Endothelial cell of umbilical vein (primary cell): ENCODE measurements around the gene NTF4. TPM values are rescaled to one million over a fixed set of nuclear protein-coding genes. Genes with fewer than 3 reads are reported as not detected.

Experiments
- BruUV-seq: library from RNA; stranded (reverse); fragments of 400-500 nt; replicated peaks from 2 replicates; lab custom pipeline; 2021; lab: Mats Ljungman, UMichigan
- CTCF ChIA-PET: fragments of 300-600, 350-600 bp; sonication (Branson Sonifier 250); formaldehyde crosslinking; loops from one replicate; lab custom pipeline; 2021; ENCODE audit warnings: antibody characterized with exemption, inconsistent platforms; lab: Charles Lee
- POLR2A ChIA-PET: fragments of 300-600, 350-600 bp; sonication (Branson Sonifier 250); formaldehyde crosslinking; loops from one replicate; lab custom pipeline; 2021; ENCODE audit warnings: antibody characterized with exemption, inconsistent platforms; lab: Charles Lee
- DNase-seq: peaks from one replicate; pipeline ENCODE4 v3.0.0-alpha.2; 2011; ENCODE audit warnings: low read depth, low spot score
- FAIRE-seq: peaks from 2 replicates; lab custom pipeline; 2011; peaks lifted over from hg19 to GRCh38; lab: Jason Lieb, UNC
- H2AFZ ChIP-seq: 2 replicates; pipeline ENCODE4 v1.6.0; 2012; ENCODE audit warnings: low read depth, low read length, control low read depth, inconsistent platforms
- H3K27ac ChIP-seq: 2 replicates; pipeline ENCODE4 v1.5.1; 2011; ENCODE audit warnings: low read depth, mild to moderate bottlenecking, control low read depth, low read length, moderate library complexity; ENCODE audit not compliant: insufficient read depth
- H3K27me3 ChIP-seq, 2 experiments: 2 replicates each; pipeline versions ENCODE4 v1.6.0 to v1.6.1; 2011; ENCODE audit warnings: low read length in 2 of 2, mixed read lengths in 1 of 2; ENCODE audit not compliant: control insufficient read depth in 2 of 2, insufficient read depth in 2 of 2
- H3K36me3 ChIP-seq, 2 experiments: 2 replicates in 1 of 2; 3 replicates in 1 of 2; pipeline ENCODE4 v1.5.1; 2011; ENCODE audit warnings: low read length in 2 of 2, mild to moderate bottlenecking in 1 of 2, moderate library complexity in 1 of 2; ENCODE audit not compliant: control insufficient read depth in 2 of 2, insufficient read depth in 2 of 2; ENCODE audit errors: extremely low read depth in 1 of 2
- H3K4me1 ChIP-seq: 3 replicates; pipeline ENCODE4 v1.5.1; 2011; ENCODE audit warnings: mild to moderate bottlenecking, low read length; ENCODE audit not compliant: control insufficient read depth, insufficient read depth; ENCODE audit errors: extremely low read depth
- H3K4me2 ChIP-seq: 2 replicates; pipeline ENCODE4 v1.6.1; 2011; ENCODE audit warnings: low read length, control low read depth, mixed read lengths; ENCODE audit not compliant: insufficient read depth
- H3K4me3 ChIP-seq, 3 experiments: fragments of 200-600 bp in 1 of 3; sonication (generic), shearing (Covaris generic) in 1 of 3; replicated peaks in 1 of 3; 2 replicates each; pipeline ENCODE4 v1.5.1; 2011 to 2016; ENCODE audit warnings: control low read depth in 3 of 3, low read length in 3 of 3, mild to moderate bottlenecking in 2 of 3, inconsistent platforms in 1 of 3, low read depth in 1 of 3, moderate library complexity in 1 of 3; ENCODE audit not compliant: insufficient read depth in 1 of 3
- H3K79me2 ChIP-seq: 2 replicates; pipeline ENCODE4 v1.6.0; 2012; ENCODE audit warnings: low read length, inconsistent platforms; ENCODE audit not compliant: control insufficient read depth, insufficient read depth
- H3K9ac ChIP-seq: replicated peaks from 2 replicates; pipeline ENCODE3; 2011; ENCODE audit warnings: low read length, control low read depth; ENCODE audit not compliant: insufficient read depth; ENCODE audit errors: extremely low read depth
- H3K9me1 ChIP-seq: replicated peaks from 3 replicates; pipeline ENCODE4 v1.6.0; 2011; ENCODE audit warnings: mild to moderate bottlenecking, low read length; ENCODE audit not compliant: control insufficient read depth, insufficient read depth; ENCODE audit errors: extremely low read depth
- H3K9me3 ChIP-seq: replicated peaks from 2 replicates; pipeline ENCODE4 v1.5.1; 2012; ENCODE audit warnings: low read length, inconsistent platforms; ENCODE audit not compliant: control insufficient read depth, insufficient read depth
- H4K20me1 ChIP-seq: replicated peaks from 2 replicates; pipeline ENCODE3; 2011; ENCODE audit warnings: mild to moderate bottlenecking, low read length; ENCODE audit not compliant: control insufficient read depth, insufficient read depth; ENCODE audit errors: extremely low read depth
- CTCF ChIP-seq, 2 donors: IDR thresholded peaks; 1 replicate in 1 of 2; 2 replicates in 1 of 2; pipeline ENCODE4 v1.5.1; 2011; ENCODE audit warnings: low read length in 2 of 2, mild to moderate bottlenecking in 2 of 2, moderate library complexity in 2 of 2, control low read depth in 1 of 2, inconsistent platforms in 1 of 2, low read depth in 1 of 2; ENCODE audit not compliant: insufficient read depth in 1 of 2; ENCODE audit errors: extremely low read depth in 1 of 2
- EZH2 ChIP-seq: IDR thresholded peaks from 2 replicates; pipeline ENCODE4 v1.6.1; 2012; ENCODE audit warnings: borderline replicate concordance, low read depth, mild to moderate bottlenecking, moderate library complexity, low read length, inconsistent platforms; ENCODE audit not compliant: severe bottlenecking
- FOS ChIP-seq: IDR thresholded peaks from 2 replicates; pipeline ENCODE4 v1.6.1; 2011; ENCODE audit warnings: mild to moderate bottlenecking, low read length, moderate library complexity, borderline replicate concordance; ENCODE audit not compliant: insufficient read depth
- GATA2 ChIP-seq: IDR thresholded peaks from 2 replicates; pipeline ENCODE4 v1.7.0; 2011; ENCODE audit warnings: low read depth, mild to moderate bottlenecking, moderate library complexity, mixed read lengths, low read length; ENCODE audit not compliant: insufficient read length, insufficient read depth
- JUN ChIP-seq: IDR thresholded peaks from 2 replicates; pipeline ENCODE4 v1.6.1; 2011; ENCODE audit warnings: borderline replicate concordance, low read depth; ENCODE audit not compliant: insufficient read length, insufficient read depth
- MYC ChIP-seq: IDR thresholded peaks from one replicate; pipeline ENCODE4 v1.6.1; 2011; ENCODE audit warnings: mild to moderate bottlenecking, low read depth, low read length
- POLR2A ChIP-seq: IDR thresholded peaks from 2 replicates; pipeline ENCODE4 v1.6.1; 2012; ENCODE audit warnings: low read depth, mild to moderate bottlenecking, control low read depth, low read length
- POLR2AphosphoS5 ChIP-seq: IDR thresholded peaks from 2 replicates; pipeline ENCODE4 v1.6.1; 2012; ENCODE audit warnings: low read depth, mild to moderate bottlenecking, control low read depth, low read length, moderate library complexity; ENCODE audit not compliant: insufficient read depth
- dilution Hi-C: fragments of 300-500 bp; cut with MboI; formaldehyde crosslinking; loops from one replicate; pipeline ENCODE4 v1.15.0; 2019; ENCODE audit warnings: low sequenced_read_pairs; ENCODE audit not compliant: extremely low pct_ligation_motif_present
- intact Hi-C: fragments of 100-400 bp; cut with micrococcal nuclease; formaldehyde crosslinking; loops from one replicate; pipeline ENCODE4 v1.10.0; 2022
- polyA plus RNA-seq, 4 experiments: library from polyadenylated mRNA; depleted of rRNA in 3 of 4; stranded (reverse) in 3 of 4; unstranded in 1 of 4; fragments of >200 nt; gene quantifications; 2 replicates each; pipeline versions ENCODE4 v1.2.1 to v1.2.3, GENCODE V29; 2011 to 2012; ENCODE audit warnings: missing spikeins in 1 of 4
- total RNA-seq: library from RNA; stranded (reverse); gene quantifications from 2 replicates; pipeline ENCODE4 v1.2.3, GENCODE V29; 2021
- TF ChIP-seq, protein P1 (sequence below): IDR thresholded peaks from 2 replicates; pipeline ENCODE4 v1.6.1; 2011; ENCODE audit not compliant: insufficient read depth, insufficient read length

NTF4 gene
- total and polyA plus RNA-seq, 2 donors (not counting 3 experiments of a cell fraction or from before 2014, with no cell fraction given) = not detected

DNA sequence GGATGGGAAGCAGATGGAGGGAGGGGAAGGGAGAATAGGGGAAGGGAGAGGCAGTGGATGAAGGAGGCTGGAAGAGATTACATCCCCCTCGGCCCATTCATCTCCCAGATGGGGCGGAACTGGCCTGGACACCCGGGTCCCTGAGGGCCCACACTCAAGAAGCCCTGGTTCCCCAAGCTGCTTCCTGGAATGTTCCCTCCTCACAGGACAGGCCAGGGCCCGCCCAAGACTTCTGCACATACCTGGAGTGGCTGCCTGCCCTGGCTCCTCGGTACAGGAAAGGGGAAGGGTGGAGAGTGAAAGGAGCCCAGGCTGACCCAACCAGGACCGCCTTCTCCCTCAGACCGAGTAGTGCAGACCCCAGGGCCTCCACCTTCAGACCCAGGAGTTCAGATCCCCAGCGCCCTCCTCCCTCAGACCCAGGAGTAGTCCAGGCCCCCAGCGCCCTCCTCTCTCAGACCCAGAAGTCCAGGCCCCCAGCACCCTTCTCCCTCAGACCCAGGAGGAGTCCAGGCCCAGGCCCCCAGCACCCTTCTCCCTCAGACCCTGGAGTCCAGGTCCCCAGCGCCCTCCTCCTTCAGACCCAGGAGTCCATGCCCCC lies 489 bp downstream of the NTF4 start:
- no peak overlapping the region for H2AFZ ChIP-seq
- no peak overlapping the region for H3K9ac ChIP-seq
- dilution Hi-C loops = no loop called here
- no peak overlapping the region for H3K4me2 ChIP-seq
- H3K27me3 ChIP-seq = peaks cover 30 to 38% of the 10 kb centered on the region in 2 experiments
- no peak overlapping the region for H3K27ac ChIP-seq
- TF ChIP-seq JUN = no peak
- TF ChIP-seq CTCF (IDR thresholded peaks at IDR 0.05; ENCODE audit: extremely low read depth in 1 of 2, insufficient read depth in 1 of 2, low read depth in 1 of 2, low read length in 2 of 2) = no peak
- TF ChIP-seq POLR2AphosphoS5 = no peak
- intact Hi-C loops = no loop called here
- CTCF ChIA-PET = interaction anchor here (0.6 to 1.9 kb wide), 3 partner anchors 10 to 64 kb away, joined by 3 to 6 read pairs (median 5); no protein-coding TSS in a partner anchor
- H4K20me1 ChIP-seq = no peaks in the 10 kb centered on the region
- no TSS peak for BruUV-seq
- no peak for FAIRE-seq
- H3K79me2 ChIP-seq = no peaks in the 10 kb centered on the region
- POLR2A ChIA-PET = no interaction called here
- no peaks in the 10 kb centered on the region for H3K36me3 ChIP-seq
- no peaks in the 10 kb centered on the region for H3K9me1 ChIP-seq
- H3K9me3 ChIP-seq = no peaks in the 10 kb centered on the region
- no peak overlapping the region for H3K4me3 ChIP-seq
- no peak for DNase-seq
- no peaks in the 10 kb centered on the region for H3K4me1 ChIP-seq

DNA sequence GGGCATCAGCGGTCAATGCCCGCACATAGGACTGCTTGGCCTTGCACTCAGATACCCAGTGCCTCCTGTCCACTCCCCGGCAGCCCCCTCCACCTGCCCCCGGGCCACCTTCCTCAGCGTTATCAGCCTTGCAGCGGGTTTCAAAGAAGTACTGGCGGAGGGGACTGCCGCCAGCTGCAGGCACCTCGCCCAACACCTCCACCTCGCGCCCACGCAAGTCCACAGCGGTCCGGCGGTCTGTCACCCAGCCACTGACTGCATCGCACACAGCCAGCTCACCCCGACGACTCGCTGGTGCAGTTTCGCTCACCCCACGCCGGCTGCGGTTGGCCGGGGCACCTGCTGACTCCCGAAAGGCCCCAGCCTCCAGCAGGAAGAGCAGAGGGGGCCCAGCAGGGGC lies 3.2 kb downstream of the NTF4 start:
- peaks cover 20 to 21% of the 10 kb centered on the region in 2 experiments for H3K27me3 ChIP-seq
- dilution Hi-C loops = no loop called here
- H3K4me2 ChIP-seq = no peak overlapping the region
- DNase-seq (no peak), FAIRE-seq (no peak)
- H3K4me3 ChIP-seq = no peak overlapping the region
- no TSS peak for BruUV-seq
- no peaks in the 10 kb centered on the region for H3K36me3 ChIP-seq
- ChIA-PET CTCF (interaction anchor here (0.6 kb wide), 1 partner anchor 61 kb away, joined by 4 read pairs; no protein-coding TSS in a partner anchor), POLR2A (no interaction called here)
- no peaks in the 10 kb centered on the region for H4K20me1 ChIP-seq
- TF ChIP-seq POLR2A (no peak), FOS (no peak), POLR2AphosphoS5 (no peak), JUN (no peak), CTCF (IDR thresholded peaks at IDR 0.05; ENCODE audit: extremely low read depth in 1 of 2, insufficient read depth in 1 of 2, low read depth in 1 of 2, low read length in 2 of 2) (no peak), EZH2 (no peak), MYC (no peak), GATA2 (no peak)
- TF ChIP-seq, protein P1, sequence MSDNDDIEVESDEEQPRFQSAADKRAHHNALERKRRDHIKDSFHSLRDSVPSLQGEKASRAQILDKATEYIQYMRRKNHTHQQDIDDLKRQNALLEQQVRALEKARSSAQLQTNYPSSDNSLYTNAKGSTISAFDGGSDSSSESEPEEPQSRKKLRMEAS = no peak
- H2AFZ ChIP-seq = no peak overlapping the region
- intact Hi-C loops = no loop called here
- no peaks in the 10 kb centered on the region for H3K9me1 ChIP-seq
- H3K9me3 ChIP-seq = no peaks in the 10 kb centered on the region
- H3K4me1 ChIP-seq = peaks cover 8% of the 10 kb centered on the region
- no peaks in the 10 kb centered on the region for H3K79me2 ChIP-seq
- H3K27ac ChIP-seq = no peak overlapping the region
- no peak overlapping the region for H3K9ac ChIP-seq
